AG09309 (cell line): ENCODE data around the gene XYLB.

Experiments
- DNase-seq: peaks from one replicate; pipeline ENCODE4 v3.0.0-alpha.2; 2010; ENCODE audit warnings: low read depth
- H3K4me3 ChIP-seq: 2 replicates; pipeline ENCODE4 v1.5.1; 2011; ENCODE audit warnings: mild to moderate bottlenecking, low read depth, low read length, moderate library complexity; ENCODE audit not compliant: control insufficient read depth
- CTCF ChIP-seq: IDR thresholded peaks from 2 replicates; pipeline ENCODE4 v1.5.1; 2011; ENCODE audit warnings: mild to moderate bottlenecking, low read depth, low read length, inconsistent platforms; ENCODE audit not compliant: insufficient read depth, control insufficient read depth; ENCODE audit errors: missing control alignments

Gene XYLB

GRCh38 chr3:38311476-38311875 lies 35.1 kb upstream of the XYLB start:
- DNase-seq, result no peak
- H3K4me3 ChIP-seq, result no peak overlapping the region
- no peak for TF ChIP-seq CTCF

GRCh38 chr3:38311941-38312340 lies 34.6 kb upstream of the XYLB start:
- no peak for TF ChIP-seq CTCF
- no peak for DNase-seq
- no peak overlapping the region for H3K4me3 ChIP-seq

- TF ChIP-seq CTCF, result no peak
- H3K4me3 ChIP-seq, result no peak overlapping the region
- DNase-seq, result no peak
Observed at GRCh38 chr3:38312356-38312755, 34.2 kb upstream of the XYLB start.

GRCh38 chr3:38313263-38313662 lies 33.3 kb upstream of the XYLB start:
- H3K4me3 ChIP-seq, result no peak overlapping the region
- DNase-seq, result no peak
- no peak for TF ChIP-seq CTCF

GRCh38 chr3:38313695-38314094 lies 32.9 kb upstream of the XYLB start:
- TF ChIP-seq CTCF, result no peak
- DNase-seq, result no peak
- H3K4me3 ChIP-seq, result no peak overlapping the region

- no peak for DNase-seq
- no peak overlapping the region for H3K4me3 ChIP-seq
- TF ChIP-seq CTCF, result no peak
Observed at GRCh38 chr3:38314112-38314763, 32.3 kb upstream of the XYLB start.
